Endothelial cell of umbilical vein (primary cell): ENCODE data around the gene NHLRC4. TPM values are rescaled to one million over a fixed set of nuclear protein-coding genes. Genes with fewer than 3 reads are reported as not detected.

Experiments used
- BruUV-seq: library from RNA; stranded (reverse); fragments of 400-500 nt; replicated peaks from 2 replicates; lab custom pipeline; 2021; lab: Mats Ljungman, UMichigan
- CTCF ChIA-PET: fragments of 300-600, 350-600 bp; sonication (Branson Sonifier 250); formaldehyde crosslinking; loops from one replicate; lab custom pipeline; 2021; ENCODE audit warnings: antibody characterized with exemption, inconsistent platforms; lab: Charles Lee
- POLR2A ChIA-PET: fragments of 300-600, 350-600 bp; sonication (Branson Sonifier 250); formaldehyde crosslinking; loops from one replicate; lab custom pipeline; 2021; ENCODE audit warnings: antibody characterized with exemption, inconsistent platforms; lab: Charles Lee
- DNase-seq: peaks from one replicate; pipeline ENCODE4 v3.0.0-alpha.2; 2011; ENCODE audit warnings: low read depth, low spot score
- FAIRE-seq: peaks from 2 replicates; lab custom pipeline; 2011; peaks lifted over from hg19 to GRCh38; lab: Jason Lieb, UNC
- H2AFZ ChIP-seq: 2 replicates; pipeline ENCODE4 v1.6.0; 2012; ENCODE audit warnings: low read depth, low read length, control low read depth, inconsistent platforms
- H3K27ac ChIP-seq: 2 replicates; pipeline ENCODE4 v1.5.1; 2011; ENCODE audit warnings: low read depth, mild to moderate bottlenecking, control low read depth, low read length, moderate library complexity; ENCODE audit not compliant: insufficient read depth
- H3K27me3 ChIP-seq, 2 experiments: 2 replicates each; pipeline versions ENCODE4 v1.6.0 to v1.6.1; 2011; ENCODE audit warnings: low read length in 2 of 2, mixed read lengths in 1 of 2; ENCODE audit not compliant: control insufficient read depth in 2 of 2, insufficient read depth in 2 of 2
- H3K36me3 ChIP-seq, 2 experiments: 2 replicates in 1 of 2; 3 replicates in 1 of 2; pipeline ENCODE4 v1.5.1; 2011; ENCODE audit warnings: low read length in 2 of 2, mild to moderate bottlenecking in 1 of 2, moderate library complexity in 1 of 2; ENCODE audit not compliant: control insufficient read depth in 2 of 2, insufficient read depth in 2 of 2; ENCODE audit errors: extremely low read depth in 1 of 2
- H3K4me1 ChIP-seq: 3 replicates; pipeline ENCODE4 v1.5.1; 2011; ENCODE audit warnings: mild to moderate bottlenecking, low read length; ENCODE audit not compliant: control insufficient read depth, insufficient read depth; ENCODE audit errors: extremely low read depth
- H3K4me2 ChIP-seq: 2 replicates; pipeline ENCODE4 v1.6.1; 2011; ENCODE audit warnings: low read length, control low read depth, mixed read lengths; ENCODE audit not compliant: insufficient read depth
- H3K4me3 ChIP-seq, 3 experiments: fragments of 200-600 bp in 1 of 3; sonication (generic), shearing (Covaris generic) in 1 of 3; replicated peaks in 1 of 3; 2 replicates each; pipeline ENCODE4 v1.5.1; 2011 to 2016; ENCODE audit warnings: control low read depth in 3 of 3, low read length in 3 of 3, mild to moderate bottlenecking in 2 of 3, inconsistent platforms in 1 of 3, low read depth in 1 of 3, moderate library complexity in 1 of 3; ENCODE audit not compliant: insufficient read depth in 1 of 3
- H3K79me2 ChIP-seq: 2 replicates; pipeline ENCODE4 v1.6.0; 2012; ENCODE audit warnings: low read length, inconsistent platforms; ENCODE audit not compliant: control insufficient read depth, insufficient read depth
- H3K9ac ChIP-seq: replicated peaks from 2 replicates; pipeline ENCODE3; 2011; ENCODE audit warnings: low read length, control low read depth; ENCODE audit not compliant: insufficient read depth; ENCODE audit errors: extremely low read depth
- H3K9me1 ChIP-seq: replicated peaks from 3 replicates; pipeline ENCODE4 v1.6.0; 2011; ENCODE audit warnings: mild to moderate bottlenecking, low read length; ENCODE audit not compliant: control insufficient read depth, insufficient read depth; ENCODE audit errors: extremely low read depth
- H3K9me3 ChIP-seq: replicated peaks from 2 replicates; pipeline ENCODE4 v1.5.1; 2012; ENCODE audit warnings: low read length, inconsistent platforms; ENCODE audit not compliant: control insufficient read depth, insufficient read depth
- H4K20me1 ChIP-seq: replicated peaks from 2 replicates; pipeline ENCODE3; 2011; ENCODE audit warnings: mild to moderate bottlenecking, low read length; ENCODE audit not compliant: control insufficient read depth, insufficient read depth; ENCODE audit errors: extremely low read depth
- EZH2 ChIP-seq: IDR thresholded peaks from 2 replicates; pipeline ENCODE4 v1.6.1; 2012; ENCODE audit warnings: borderline replicate concordance, low read depth, mild to moderate bottlenecking, moderate library complexity, low read length, inconsistent platforms; ENCODE audit not compliant: severe bottlenecking
- FOS ChIP-seq: IDR thresholded peaks from 2 replicates; pipeline ENCODE4 v1.6.1; 2011; ENCODE audit warnings: mild to moderate bottlenecking, low read length, moderate library complexity, borderline replicate concordance; ENCODE audit not compliant: insufficient read depth
- GATA2 ChIP-seq: IDR thresholded peaks from 2 replicates; pipeline ENCODE4 v1.7.0; 2011; ENCODE audit warnings: low read depth, mild to moderate bottlenecking, moderate library complexity, mixed read lengths, low read length; ENCODE audit not compliant: insufficient read length, insufficient read depth
- MYC ChIP-seq: IDR thresholded peaks from one replicate; pipeline ENCODE4 v1.6.1; 2011; ENCODE audit warnings: mild to moderate bottlenecking, low read depth, low read length
- POLR2A ChIP-seq: IDR thresholded peaks from 2 replicates; pipeline ENCODE4 v1.6.1; 2012; ENCODE audit warnings: low read depth, mild to moderate bottlenecking, control low read depth, low read length
- POLR2AphosphoS5 ChIP-seq: IDR thresholded peaks from 2 replicates; pipeline ENCODE4 v1.6.1; 2012; ENCODE audit warnings: low read depth, mild to moderate bottlenecking, control low read depth, low read length, moderate library complexity; ENCODE audit not compliant: insufficient read depth
- dilution Hi-C: fragments of 300-500 bp; cut with MboI; formaldehyde crosslinking; loops from one replicate; pipeline ENCODE4 v1.15.0; 2019; ENCODE audit warnings: low sequenced_read_pairs; ENCODE audit not compliant: extremely low pct_ligation_motif_present
- intact Hi-C: fragments of 100-400 bp; cut with micrococcal nuclease; formaldehyde crosslinking; loops from one replicate; pipeline ENCODE4 v1.10.0; 2022
- polyA plus RNA-seq, 4 experiments: library from polyadenylated mRNA; depleted of rRNA in 3 of 4; stranded (reverse) in 3 of 4; unstranded in 1 of 4; fragments of >200 nt; gene quantifications; 2 replicates each; pipeline versions ENCODE4 v1.2.1 to v1.2.3, GENCODE V29; 2011 to 2012; ENCODE audit warnings: missing spikeins in 1 of 4
- total RNA-seq: library from RNA; stranded (reverse); gene quantifications from 2 replicates; pipeline ENCODE4 v1.2.3, GENCODE V29; 2021
- TF ChIP-seq, protein P1 (sequence below), 2 donors: IDR thresholded peaks; 1 replicate in 1 of 2; 2 replicates in 1 of 2; pipeline ENCODE4 v1.5.1; 2011; ENCODE audit warnings: low read length in 2 of 2, mild to moderate bottlenecking in 2 of 2, moderate library complexity in 2 of 2, control low read depth in 1 of 2, inconsistent platforms in 1 of 2, low read depth in 1 of 2; ENCODE audit not compliant: insufficient read depth in 1 of 2; ENCODE audit errors: extremely low read depth in 1 of 2
- TF ChIP-seq, protein P2 (sequence below): IDR thresholded peaks from 2 replicates; pipeline ENCODE4 v1.6.1; 2011; ENCODE audit not compliant: insufficient read depth, insufficient read length

NHLRC4 gene
- total and polyA plus RNA-seq, 2 donors (not counting 3 experiments of a cell fraction or from before 2014, with no cell fraction given) = 0.73 to 0.94 TPM

DNA sequence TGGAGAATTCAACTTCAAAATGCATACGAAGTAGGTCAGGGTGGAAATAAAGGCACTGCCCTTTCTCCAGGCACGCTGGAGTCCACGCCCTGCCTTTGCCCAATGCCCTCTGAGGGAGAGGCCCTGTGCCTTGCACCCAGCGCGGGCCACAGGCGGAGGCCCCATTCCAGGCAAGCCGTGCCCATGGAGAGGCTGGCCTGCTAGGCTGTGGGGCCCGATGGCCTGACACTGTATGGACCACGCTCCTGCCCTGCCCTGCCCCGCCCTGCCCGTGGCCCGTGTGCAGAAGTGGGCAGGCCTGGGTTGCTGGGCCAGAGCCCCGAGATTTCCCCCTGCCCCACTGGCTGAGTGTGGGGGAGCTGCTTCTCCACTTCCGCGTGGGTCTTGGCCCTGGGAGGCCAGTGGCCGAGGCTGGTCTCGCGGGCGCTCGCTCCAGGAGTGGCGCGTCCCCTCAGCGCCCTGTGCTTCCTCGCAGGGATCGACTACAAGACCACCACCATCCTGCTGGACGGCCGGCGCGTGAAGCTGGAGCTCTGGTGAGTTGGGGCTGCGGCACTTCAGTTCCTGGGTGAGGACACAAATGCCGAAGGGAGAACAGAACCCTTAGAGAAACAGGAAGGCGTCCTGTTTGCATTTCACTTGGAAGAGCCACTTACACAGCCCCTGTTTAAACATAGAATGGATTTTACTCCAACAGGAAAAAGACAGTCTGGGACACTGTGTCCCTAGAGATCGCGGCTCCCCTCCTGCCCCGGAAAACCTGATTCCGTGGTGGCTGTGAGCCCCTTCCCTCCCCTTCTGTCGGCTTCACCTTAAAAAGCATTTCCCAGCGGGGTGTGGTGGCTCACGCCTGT is 50.2 kb downstream of the NHLRC4 start:
- Histone ChIP-seq H3K9me3 (no peaks in the 10 kb centered on the region), H3K4me3 (no peak overlapping the region), H3K36me3 (no peaks in the 10 kb centered on the region), H4K20me1 (no peaks in the 10 kb centered on the region), H3K9me1 (no peaks in the 10 kb centered on the region), H3K9ac (no peak overlapping the region), H3K79me2 (no peaks in the 10 kb centered on the region), H3K4me2 (no peak overlapping the region), H3K27ac (no peak overlapping the region), H3K27me3 (no peaks in the 10 kb centered on the region), H2AFZ (no peak overlapping the region), H3K4me1 (no peaks in the 10 kb centered on the region)
- intact Hi-C loops (no loop called here), dilution Hi-C loops (no loop called here)
- ChIA-PET CTCF (interaction anchor here (1.5 kb wide), 1 partner anchor 16 kb away, joined by 3 read pairs; no protein-coding TSS in a partner anchor), POLR2A (no interaction called here)
- DNase-seq (no peak), FAIRE-seq (no peak)
- TF ChIP-seq, protein P1, sequence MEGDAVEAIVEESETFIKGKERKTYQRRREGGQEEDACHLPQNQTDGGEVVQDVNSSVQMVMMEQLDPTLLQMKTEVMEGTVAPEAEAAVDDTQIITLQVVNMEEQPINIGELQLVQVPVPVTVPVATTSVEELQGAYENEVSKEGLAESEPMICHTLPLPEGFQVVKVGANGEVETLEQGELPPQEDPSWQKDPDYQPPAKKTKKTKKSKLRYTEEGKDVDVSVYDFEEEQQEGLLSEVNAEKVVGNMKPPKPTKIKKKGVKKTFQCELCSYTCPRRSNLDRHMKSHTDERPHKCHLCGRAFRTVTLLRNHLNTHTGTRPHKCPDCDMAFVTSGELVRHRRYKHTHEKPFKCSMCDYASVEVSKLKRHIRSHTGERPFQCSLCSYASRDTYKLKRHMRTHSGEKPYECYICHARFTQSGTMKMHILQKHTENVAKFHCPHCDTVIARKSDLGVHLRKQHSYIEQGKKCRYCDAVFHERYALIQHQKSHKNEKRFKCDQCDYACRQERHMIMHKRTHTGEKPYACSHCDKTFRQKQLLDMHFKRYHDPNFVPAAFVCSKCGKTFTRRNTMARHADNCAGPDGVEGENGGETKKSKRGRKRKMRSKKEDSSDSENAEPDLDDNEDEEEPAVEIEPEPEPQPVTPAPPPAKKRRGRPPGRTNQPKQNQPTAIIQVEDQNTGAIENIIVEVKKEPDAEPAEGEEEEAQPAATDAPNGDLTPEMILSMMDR (IDR thresholded peaks at IDR 0.05; ENCODE audit: extremely low read depth in 1 of 2, insufficient read depth in 1 of 2, low read depth in 1 of 2, low read length in 2 of 2) = no peak
- TF ChIP-seq FOS = no peak
- BruUV-seq = no TSS peak

- H3K9me1 ChIP-seq = no peaks in the 10 kb centered on the region
- TF ChIP-seq POLR2A = no peak
- TF ChIP-seq, protein P2, sequence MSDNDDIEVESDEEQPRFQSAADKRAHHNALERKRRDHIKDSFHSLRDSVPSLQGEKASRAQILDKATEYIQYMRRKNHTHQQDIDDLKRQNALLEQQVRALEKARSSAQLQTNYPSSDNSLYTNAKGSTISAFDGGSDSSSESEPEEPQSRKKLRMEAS = no peak
- no peak for TF ChIP-seq POLR2AphosphoS5
- TF ChIP-seq, protein P1 (IDR thresholded peaks at IDR 0.05; ENCODE audit: extremely low read depth in 1 of 2, insufficient read depth in 1 of 2, low read depth in 1 of 2, low read length in 2 of 2) = no peak
- no peak for TF ChIP-seq FOS
- no peak for TF ChIP-seq GATA2
- TF ChIP-seq MYC = no peak
- no peak for TF ChIP-seq EZH2
- no peaks in the 10 kb centered on the region for H3K27me3 ChIP-seq
- no peaks in the 10 kb centered on the region for H3K9me3 ChIP-seq
- no peak overlapping the region for H3K9ac ChIP-seq
- no peaks in the 10 kb centered on the region for H3K79me2 ChIP-seq
- dilution Hi-C loops (no loop called here), intact Hi-C loops (no loop called here)
- FAIRE-seq (no peak), DNase-seq (no peak)
- ChIA-PET POLR2A (no interaction called here), CTCF (no interaction called here)
- no TSS peak for BruUV-seq
- H4K20me1 ChIP-seq = no peaks in the 10 kb centered on the region
- no peak overlapping the region for H3K27ac ChIP-seq
- H3K4me1 ChIP-seq = no peaks in the 10 kb centered on the region
- H3K4me3 ChIP-seq = no peak overlapping the region
- no peaks in the 10 kb centered on the region for H3K36me3 ChIP-seq
- H3K4me2 ChIP-seq = no peak overlapping the region
- no peak overlapping the region for H2AFZ ChIP-seq
Observed at GRCh38 chr16:617855-618254, 51.0 kb downstream of the NHLRC4 start.
